SH-SY5Y (cell line): Measurements from ENCODE around the gene FRK.

ENCODE experiments used
- GATA2 ChIP-seq: IDR thresholded peaks from 2 replicates; pipeline ENCODE4 v1.6.1; 2011; ENCODE audit warnings: mild to moderate bottlenecking, low read depth, low read length
- GATA3 ChIP-seq: IDR thresholded peaks from 2 replicates; pipeline ENCODE4 v1.6.1; 2011; ENCODE audit warnings: low read depth, mild to moderate bottlenecking, low read length, moderate library complexity

The FRK gene

GRCh38 chr6:116057766-116058165 lies 2.9 kb downstream of the FRK start:
- TF ChIP-seq GATA3 (no peak), GATA2 (no peak)

- TF ChIP-seq GATA2 (no peak), GATA3 (no peak)
These were observed 5.2 kb downstream of the FRK start for GRCh38 chr6:116055513-116055912.

GRCh38 chr6:116051244-116051643 lies 9.4 kb downstream of the FRK start:
- TF ChIP-seq GATA3: no peak
- TF ChIP-seq GATA2: no peak

- TF ChIP-seq GATA3: no peak
- no peak for TF ChIP-seq GATA2
These were observed 10.0 kb downstream of the FRK start for GRCh38 chr6:116050737-116051136.

GRCh38 chr6:116049321-116049720 lies 11.4 kb downstream of the FRK start:
- TF ChIP-seq GATA3: no peak
- TF ChIP-seq GATA2: no peak

GRCh38 chr6:116047173-116047933 lies 13.3 kb downstream of the FRK start:
- no peak for TF ChIP-seq GATA2
- TF ChIP-seq GATA3: no peak

GRCh38 chr6:116046737-116047136 lies 14.0 kb downstream of the FRK start:
- TF ChIP-seq GATA3: no peak
- TF ChIP-seq GATA2: no peak

GRCh38 chr6:116041934-116042333 lies 18.8 kb downstream of the FRK start:
- TF ChIP-seq GATA2 (no peak), GATA3 (no peak)

- TF ChIP-seq GATA2 (no peak), GATA3 (no peak)
These were observed 19.7 kb downstream of the FRK start for GRCh38 chr6:116040993-116041392.

- TF ChIP-seq GATA2: no peak
- TF ChIP-seq GATA3: no peak
These were observed 23.8 kb downstream of the FRK start for GRCh38 chr6:116036885-116037284.

GRCh38 chr6:116036075-116036773 lies 24.5 kb downstream of the FRK start:
- TF ChIP-seq GATA3 (no peak), GATA2 (no peak)

GRCh38 chr6:116035616-116036015 lies 25.1 kb downstream of the FRK start:
- no peak for TF ChIP-seq GATA3
- no peak for TF ChIP-seq GATA2

- TF ChIP-seq GATA2 (no peak), GATA3 (no peak)
These were observed 26.4 kb downstream of the FRK start for GRCh38 chr6:116034327-116034726.

GRCh38 chr6:116033687-116034303 lies 26.9 kb downstream of the FRK start:
- TF ChIP-seq GATA3 (no peak), GATA2 (no peak)

GRCh38 chr6:116030770-116031169 lies 29.9 kb downstream of the FRK start:
- no peak for TF ChIP-seq GATA2
- TF ChIP-seq GATA3: no peak
